ENCODE measurements around the gene TGFBR3. TPM values are rescaled to one million over a fixed set of nuclear protein-coding genes. Genes with fewer than 3 reads are reported as not detected.

The TGFBR3 gene
- total RNA-seq, 1 donor from 2014 or later: 11.0 TPM

DNA sequence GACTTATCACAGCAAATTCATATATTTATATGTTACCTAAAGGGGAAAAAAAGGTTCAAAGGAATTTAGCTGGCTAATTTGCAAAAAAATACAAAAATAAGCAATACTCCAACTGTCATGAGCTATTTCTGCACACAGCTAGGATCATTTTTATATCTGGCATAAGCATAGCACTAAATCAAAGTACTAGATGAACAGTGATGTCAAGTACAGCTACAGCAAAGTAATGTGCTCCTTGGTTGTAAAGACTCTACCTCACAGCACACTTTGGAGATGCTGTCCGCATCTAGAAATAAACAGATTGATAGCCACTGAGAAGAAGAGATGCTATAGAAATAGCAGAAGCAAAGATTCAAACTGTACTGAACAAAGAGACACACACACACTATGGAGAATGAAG is 125.4 kb downstream of the TGFBR3 start:
- no peak for DNase-seq (ENCODE audit: low read depth)

DNA sequence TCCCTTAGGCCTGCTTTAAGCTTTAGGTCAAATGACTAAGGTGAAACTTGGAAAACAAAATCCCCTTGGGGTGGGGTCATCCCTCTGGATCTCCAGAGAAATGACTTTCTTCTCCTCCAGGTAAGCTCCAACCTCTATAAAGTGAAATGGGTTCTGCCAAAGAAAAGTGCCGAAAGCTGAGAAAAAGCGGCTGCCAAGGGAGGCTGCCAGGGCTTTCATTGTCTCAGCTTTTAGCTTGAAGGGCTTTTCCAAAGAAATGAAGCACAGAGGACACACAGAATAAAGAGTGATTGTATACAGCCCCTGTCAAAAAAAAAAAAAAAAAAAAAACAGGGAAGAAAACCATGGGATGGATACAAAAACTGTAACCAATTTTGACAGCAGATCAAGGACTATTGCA is 126.9 kb downstream of the TGFBR3 start:
- DNase-seq (ENCODE audit: low read depth): no peak

- DNase-seq (ENCODE audit: low read depth): no peak
These were observed 128.0 kb downstream of the TGFBR3 start for GRCh38 chr1:91757763-91758460.

- DNase-seq (ENCODE audit: low read depth): no peak
These were observed 130.2 kb downstream of the TGFBR3 start for GRCh38 chr1:91755702-91756287.

DNA sequence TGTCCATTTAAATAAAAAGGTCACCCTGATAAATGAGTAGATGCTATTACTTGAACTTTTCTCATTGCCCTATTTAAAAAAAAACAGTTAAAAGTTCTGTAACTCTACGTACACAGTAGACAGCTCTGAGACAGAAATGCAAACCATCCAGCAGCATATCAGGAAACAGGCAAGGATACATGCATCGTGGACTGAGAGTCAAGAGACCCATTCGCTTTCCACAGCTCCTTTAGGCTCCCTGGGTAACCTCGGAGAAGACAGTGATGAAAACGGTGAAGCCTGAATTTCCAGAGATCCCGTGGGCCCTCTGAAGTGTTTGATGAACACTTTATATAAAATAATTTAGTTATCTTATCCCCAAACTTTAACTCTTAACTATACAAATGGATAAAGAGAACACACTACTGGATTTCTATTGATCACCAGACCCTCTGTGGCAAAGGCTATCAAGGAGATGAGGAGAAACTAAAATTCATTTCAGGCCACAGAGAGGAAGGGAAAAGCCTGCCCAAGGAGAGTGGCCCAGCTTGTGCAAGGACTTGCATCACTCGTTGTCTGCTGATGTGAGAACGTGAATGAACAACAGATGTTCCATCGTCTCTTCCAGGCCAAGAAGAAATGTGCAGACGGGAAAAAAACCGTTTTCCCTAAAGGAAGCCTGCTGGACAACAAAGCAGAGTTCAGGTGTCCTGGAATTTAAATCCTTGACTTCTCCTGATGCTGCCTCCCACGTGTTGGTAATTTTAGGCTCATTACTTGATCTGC is 131.0 kb downstream of the TGFBR3 start:
- no peak for DNase-seq (ENCODE audit: low read depth)

DNA sequence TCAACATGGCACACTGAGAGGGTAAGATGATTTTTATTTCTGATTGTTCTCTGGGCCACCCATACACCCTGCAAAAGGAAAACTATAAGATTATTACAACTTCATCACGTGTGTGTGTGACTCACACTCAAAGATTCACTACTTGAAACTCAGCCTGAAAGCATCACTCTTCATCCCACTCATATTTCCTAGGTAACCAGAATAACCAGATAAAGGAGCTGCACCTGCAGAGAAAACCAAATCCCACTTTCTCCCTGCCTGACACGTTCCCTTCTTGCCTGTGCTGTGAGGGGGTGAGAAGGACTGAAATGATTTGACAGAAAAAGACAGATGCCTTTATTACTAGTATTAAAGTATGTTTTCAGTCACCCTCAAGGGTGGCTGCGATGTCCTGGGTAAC is 131.6 kb downstream of the TGFBR3 start:
- DNase-seq (ENCODE audit: low read depth): no peak

DNA sequence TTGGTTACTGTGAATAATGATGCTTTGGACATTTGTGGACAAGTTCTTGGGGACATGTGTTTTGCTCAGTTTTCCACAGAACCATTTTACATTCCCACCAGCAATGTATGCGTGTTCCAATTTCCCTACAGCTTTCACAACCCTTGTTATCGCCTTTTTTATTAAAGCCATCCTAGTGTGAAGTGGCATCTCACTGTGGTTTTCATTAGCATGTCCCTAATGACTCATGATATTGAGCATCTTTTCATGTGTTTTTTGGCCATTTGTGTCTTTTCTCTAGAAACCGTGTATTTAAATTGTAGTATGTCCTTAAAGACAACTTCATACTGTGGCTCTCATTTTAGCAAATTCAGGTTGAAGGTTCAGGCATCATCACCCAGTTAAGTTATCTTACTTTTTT is 132.1 kb downstream of the TGFBR3 start:
- no peak for DNase-seq (ENCODE audit: low read depth)

DNA sequence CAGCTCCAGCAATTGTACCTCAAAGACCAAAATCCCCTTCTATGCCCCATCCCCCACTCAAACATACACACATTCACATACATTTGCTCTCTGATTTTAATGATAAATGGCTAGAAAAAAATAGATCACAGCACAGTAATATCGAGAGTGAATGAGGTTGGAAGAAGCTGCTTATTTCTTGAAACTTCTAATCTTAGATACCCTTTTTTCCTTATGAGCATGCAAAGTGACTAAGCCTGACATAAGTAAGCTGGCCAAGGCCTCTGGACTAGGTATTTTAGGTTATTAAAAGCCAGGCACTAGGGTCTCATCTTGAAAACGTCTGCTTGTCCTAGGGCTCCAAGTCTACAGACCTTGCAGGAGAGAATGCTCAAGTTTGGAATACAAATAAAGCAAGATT is 133.6 kb downstream of the TGFBR3 start:
- no peak for DNase-seq (ENCODE audit: low read depth)

DNA sequence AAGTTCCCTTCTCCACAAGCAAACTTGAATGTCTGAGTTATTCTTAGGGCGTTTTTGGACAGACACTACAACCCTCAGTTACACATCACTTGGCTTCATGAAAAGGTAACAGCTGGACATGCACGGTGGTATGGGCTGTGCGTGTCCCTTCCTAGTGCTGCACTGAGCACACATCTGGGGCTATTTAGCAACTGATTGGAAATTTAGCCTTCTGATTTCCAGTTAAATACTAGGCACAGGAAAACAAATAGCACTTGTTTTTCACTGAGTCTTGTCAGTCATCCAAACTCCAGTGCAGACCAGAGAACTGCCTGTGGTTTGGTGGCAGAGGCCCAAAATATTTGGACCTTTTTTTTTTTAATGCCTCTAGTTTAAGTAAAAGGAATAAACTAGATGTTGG is 134.7 kb downstream of the TGFBR3 start:
- DNase-seq (ENCODE audit: low read depth): peak; percentile 42

- peak; percentile 47 for DNase-seq (ENCODE audit: low read depth)
These were observed 135.5 kb downstream of the TGFBR3 start for GRCh38 chr1:91750398-91750996.

DNA sequence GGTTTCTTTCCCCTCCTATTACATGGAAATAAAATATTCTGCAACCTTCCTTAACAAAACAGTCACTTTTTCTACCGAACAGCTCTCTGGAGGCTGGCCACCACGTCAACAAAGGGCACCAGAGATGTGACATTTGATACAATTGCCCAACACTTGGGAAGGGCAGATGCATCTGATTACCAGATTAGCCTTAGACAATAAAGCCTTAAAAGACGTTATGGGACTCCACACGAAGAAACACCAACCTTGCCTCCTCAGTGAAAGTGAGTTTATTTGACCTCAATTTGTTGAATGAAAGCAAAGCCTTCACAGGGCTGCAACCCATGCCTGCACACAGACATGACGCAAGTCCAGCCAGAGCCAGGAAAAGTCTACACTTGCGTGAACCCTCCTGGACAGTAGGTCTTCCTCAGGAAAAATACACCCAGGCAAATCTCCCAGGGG is 136.1 kb downstream of the TGFBR3 start:
- DNase-seq (ENCODE audit: low read depth): no peak

DNA sequence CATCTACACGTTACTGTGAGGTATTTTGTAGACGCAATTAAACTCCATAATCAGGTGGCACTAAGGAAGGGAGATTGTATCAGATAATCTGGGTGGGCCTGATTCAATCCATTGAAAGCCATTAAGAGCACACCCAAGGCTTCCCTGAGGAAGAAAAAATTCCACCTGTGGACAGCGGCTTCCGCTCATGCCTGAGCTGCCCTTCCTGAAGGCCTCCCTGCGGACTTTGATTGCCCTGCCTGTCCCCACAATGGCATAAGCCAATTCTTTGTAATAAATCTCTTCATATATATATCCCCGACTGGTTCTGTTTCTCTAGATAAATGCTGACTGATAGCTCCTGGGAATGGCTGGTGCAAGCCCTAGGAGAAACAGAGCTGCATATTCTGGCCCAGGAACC is 138.3 kb downstream of the TGFBR3 start:
- no peak for DNase-seq (ENCODE audit: low read depth)

DNA sequence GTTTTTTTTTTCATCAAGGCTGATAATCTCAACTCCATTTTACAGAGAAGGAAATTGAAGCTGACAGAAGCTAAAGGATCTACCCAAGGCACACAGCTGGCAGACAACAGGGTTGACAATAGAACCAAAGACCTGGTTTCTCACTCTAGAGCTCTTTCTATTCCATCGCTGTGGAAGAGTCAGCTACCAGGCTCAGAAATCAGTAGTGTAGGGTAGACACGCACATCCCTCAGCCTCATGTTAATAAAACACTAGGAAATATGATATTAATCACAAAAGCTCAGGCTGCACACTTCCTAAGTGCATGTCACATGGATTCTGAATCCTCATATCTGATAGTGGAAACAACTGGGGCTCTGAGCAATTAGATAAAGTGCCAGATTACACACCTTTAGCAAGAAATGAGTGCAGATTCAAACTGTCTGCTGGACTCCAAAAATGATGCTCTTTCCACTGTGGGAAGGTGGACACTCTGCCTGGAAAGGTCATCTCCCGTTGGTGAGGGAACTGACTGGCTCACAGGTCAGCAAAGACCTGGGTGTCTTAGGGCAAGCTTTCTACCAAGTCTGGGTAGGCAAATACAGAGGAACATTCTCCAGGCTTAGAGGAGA is 139.1 kb downstream of the TGFBR3 start:
- no peak for DNase-seq (ENCODE audit: low read depth)

- DNase-seq (ENCODE audit: low read depth): no peak
These were observed 140.1 kb downstream of the TGFBR3 start for GRCh38 chr1:91745640-91746373.

- no peak for DNase-seq (ENCODE audit: low read depth)
These were observed 140.9 kb downstream of the TGFBR3 start for GRCh38 chr1:91744953-91745639.

DNA sequence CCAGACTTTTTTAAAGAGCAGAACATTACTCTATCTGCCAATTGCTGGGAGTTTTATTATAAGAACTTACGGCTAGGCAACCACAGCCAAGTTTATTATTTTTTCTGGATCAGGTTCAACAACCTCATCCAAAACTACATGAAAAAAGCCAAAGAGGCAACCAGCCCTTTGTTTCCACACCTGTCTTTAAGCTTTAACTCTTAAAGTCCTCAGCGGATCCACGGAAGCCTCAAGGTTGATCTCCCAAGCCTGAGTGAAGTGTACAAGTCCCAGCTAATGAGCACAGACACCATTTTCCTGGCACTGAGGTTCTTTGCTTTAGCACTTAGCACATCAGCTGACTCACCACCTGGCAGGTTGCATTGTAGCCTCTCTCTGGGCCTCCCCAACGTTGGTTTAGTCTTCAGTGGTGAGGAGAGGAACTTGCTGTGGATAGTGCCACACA is 143.1 kb downstream of the TGFBR3 start:
- peak; percentile 40 for DNase-seq (ENCODE audit: low read depth)

GRCh38 chr1:91741906-91742305 is 144.0 kb downstream of the TGFBR3 start:
- no peak for DNase-seq (ENCODE audit: low read depth)

- DNase-seq (ENCODE audit: low read depth): peak; percentile 42
These were observed 144.7 kb downstream of the TGFBR3 start for GRCh38 chr1:91741301-91741700.

GRCh38 chr1:91737650-91738049 is 148.3 kb downstream of the TGFBR3 start:
- no peak for DNase-seq (ENCODE audit: low read depth)

GRCh38 chr1:91736715-91737615 is 149.0 kb downstream of the TGFBR3 start:
- DNase-seq (ENCODE audit: low read depth): peak; percentile 99

All from renal cortical epithelial cell (primary cell).